Astrocyte of the cerebellum (primary cell): ENCODE results near the gene PLIN3.

Source experiments
- DNase-seq: peaks from one replicate; pipeline ENCODE4 v3.0.0-alpha.2; 2011; ENCODE audit warnings: low read depth
- H3K4me3 ChIP-seq: 2 replicates; pipeline ENCODE4 v1.5.1; 2011; ENCODE audit warnings: mild to moderate bottlenecking, low read depth, low read length, moderate library complexity
- in situ Hi-C: cut with HindIII; loops from 2 replicates; pipeline ENCODE4 v1.10.0; 2017; ENCODE audit warnings: low sequenced_read_pairs
- TF ChIP-seq, protein P1 (sequence below): IDR thresholded peaks from 2 replicates; pipeline ENCODE4 v1.5.1; 2012; ENCODE audit warnings: low read length, low read depth, moderate library complexity, mild to moderate bottlenecking; ENCODE audit errors: missing control alignments

The PLIN3 gene

DNA sequence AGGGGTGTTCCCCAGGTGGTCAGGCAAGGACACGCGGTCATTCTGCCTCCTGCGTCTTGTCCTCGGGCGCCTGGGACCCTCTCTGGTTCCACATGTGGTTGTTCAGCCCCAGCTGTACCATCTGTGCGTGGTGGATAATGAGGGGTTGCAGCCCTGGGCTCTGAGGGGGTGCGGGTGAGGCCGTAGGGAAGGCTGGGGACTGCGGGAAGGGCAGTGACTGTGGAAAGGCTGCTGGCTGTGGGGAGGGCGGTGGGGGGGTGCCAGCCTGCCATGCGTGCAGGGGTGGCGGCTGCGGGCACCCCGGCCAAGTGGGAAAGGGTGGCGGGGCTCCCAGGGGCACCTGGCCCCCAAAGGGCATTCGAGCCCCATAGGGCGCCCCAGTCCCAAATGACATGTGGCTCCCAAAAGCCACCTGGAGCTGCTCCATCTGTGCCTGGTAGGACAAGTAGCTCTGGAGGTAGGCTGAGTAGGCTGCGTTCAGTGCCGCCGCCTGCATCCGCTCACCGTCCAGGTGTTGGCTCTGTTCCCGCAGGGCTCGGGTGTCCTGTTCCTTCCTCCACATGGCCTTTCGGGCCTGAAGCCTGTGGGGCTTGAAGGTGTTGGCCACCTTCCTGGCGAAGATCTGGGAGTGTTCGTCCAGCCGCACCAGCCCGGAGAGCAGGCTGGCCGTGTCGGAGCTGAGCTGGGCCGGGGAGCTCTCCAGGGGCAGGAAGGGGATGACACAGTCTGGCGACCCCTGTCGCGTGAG lies 51.1 kb downstream of the PLIN3 start:
- no peak for DNase-seq
- in situ Hi-C loops: no loop called here
- TF ChIP-seq, protein P1, sequence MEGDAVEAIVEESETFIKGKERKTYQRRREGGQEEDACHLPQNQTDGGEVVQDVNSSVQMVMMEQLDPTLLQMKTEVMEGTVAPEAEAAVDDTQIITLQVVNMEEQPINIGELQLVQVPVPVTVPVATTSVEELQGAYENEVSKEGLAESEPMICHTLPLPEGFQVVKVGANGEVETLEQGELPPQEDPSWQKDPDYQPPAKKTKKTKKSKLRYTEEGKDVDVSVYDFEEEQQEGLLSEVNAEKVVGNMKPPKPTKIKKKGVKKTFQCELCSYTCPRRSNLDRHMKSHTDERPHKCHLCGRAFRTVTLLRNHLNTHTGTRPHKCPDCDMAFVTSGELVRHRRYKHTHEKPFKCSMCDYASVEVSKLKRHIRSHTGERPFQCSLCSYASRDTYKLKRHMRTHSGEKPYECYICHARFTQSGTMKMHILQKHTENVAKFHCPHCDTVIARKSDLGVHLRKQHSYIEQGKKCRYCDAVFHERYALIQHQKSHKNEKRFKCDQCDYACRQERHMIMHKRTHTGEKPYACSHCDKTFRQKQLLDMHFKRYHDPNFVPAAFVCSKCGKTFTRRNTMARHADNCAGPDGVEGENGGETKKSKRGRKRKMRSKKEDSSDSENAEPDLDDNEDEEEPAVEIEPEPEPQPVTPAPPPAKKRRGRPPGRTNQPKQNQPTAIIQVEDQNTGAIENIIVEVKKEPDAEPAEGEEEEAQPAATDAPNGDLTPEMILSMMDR: no peak
- H3K4me3 ChIP-seq: no peak overlapping the region

DNA sequence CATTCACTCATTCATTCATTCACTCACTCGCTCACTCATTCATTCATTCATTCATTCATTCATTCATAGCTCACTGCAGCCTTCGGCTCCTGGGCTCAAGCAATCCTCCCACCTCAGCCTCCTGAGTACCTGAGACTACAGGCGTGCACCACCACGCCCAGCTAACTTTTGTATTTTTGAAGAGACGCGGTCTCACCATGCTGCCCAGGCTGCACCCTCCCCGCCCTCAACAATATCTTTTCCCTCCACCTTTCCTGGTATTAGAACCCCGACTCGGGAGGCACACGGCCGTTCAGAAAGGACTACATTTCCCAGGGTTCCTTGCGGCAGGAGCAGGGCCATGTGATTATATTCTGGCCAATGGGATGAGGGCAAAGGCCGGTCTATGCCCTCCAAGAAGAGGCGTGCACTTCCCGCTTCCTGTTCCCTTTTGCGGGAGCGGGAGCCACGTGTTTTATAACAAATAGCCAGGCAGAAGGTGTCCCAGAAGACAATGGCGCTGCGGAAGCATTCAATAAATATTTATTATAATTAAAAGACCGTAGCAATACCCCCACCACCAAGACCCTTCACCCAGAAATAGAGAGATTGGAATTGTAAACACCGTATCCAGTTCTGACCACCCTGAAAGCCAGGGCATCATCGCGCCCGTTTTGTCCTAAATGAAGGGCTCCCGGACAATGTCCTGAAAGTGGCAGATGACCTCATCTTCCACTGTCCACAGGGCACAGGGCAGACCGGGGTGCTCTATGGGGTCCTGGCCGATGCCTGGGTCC lies 51.9 kb downstream of the PLIN3 start:
- DNase-seq: peak; percentile 82
- TF ChIP-seq, protein P1: no peak
- H3K4me3 ChIP-seq: no peak overlapping the region
- in situ Hi-C loops: no loop called here

GRCh38 chr19:4814625-4815425 lies 52.6 kb downstream of the PLIN3 start:
- no peak overlapping the region for H3K4me3 ChIP-seq
- TF ChIP-seq, protein P1: no peak
- DNase-seq: no peak
- in situ Hi-C loops: no loop called here

DNA sequence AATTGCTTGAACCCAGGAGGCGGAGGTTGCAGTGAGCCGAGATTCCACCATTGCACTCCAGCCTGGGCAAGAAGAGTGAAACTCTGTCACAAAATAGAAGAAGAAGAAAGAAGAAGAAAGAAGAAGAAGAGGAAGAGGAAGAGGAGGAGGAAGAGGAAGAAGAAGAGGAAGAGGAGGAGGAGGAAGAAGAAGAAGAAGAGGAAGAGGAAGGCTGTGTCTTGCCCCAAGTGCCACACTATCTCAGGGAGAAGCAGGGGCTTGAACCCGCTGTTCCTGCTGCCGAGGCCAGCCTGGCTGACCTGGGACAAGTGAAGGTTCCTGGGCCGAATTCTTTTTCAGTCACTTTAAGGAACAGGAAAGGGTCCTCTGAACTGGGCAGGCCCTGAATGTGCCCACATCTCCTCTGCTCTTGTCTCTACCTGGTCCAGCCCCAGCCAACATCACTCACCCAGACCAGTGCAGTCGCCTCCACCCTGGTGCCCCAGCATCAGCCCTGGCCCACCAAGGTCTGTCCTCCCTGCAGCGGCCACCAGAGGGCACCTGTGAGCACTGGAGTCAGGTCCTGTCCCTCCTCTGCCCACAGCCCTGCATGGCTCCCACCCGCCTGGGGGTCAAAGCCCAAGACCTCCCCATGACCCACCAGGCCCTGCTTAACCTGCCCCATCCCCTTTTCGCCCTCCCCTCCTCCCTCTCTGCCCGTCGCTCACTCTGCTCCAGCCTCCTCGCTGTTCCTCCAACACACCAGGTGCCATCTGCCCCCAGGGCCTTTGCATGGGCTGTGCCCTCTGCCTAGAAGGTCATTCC lies 55.9 kb downstream of the PLIN3 start:
- TF ChIP-seq, protein P1: peak; percentile 88
- no peak overlapping the region for H3K4me3 ChIP-seq

DNA sequence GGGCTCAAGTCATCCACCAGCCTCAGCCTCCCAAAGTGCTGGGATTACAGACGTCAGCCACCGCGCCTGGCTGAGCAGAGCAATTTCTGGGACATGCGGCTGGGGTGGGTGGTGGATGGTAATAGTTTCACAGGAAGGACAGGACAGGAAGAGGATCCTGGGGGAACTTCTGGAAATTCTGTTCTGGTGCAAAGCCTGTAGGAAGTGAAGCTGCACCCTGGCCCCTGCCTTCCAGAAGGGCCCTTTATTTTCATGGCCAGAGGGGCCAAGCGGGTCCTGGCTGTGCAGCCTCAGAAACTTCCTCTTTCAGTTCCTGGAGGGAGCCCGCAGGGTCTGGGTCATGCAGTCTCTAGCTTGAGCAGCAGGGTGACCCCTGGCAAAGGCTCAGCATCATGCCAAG lies 60.3 kb downstream of the PLIN3 start:
- in situ Hi-C loops: no loop called here
- DNase-seq: no peak
- no peak overlapping the region for H3K4me3 ChIP-seq
- TF ChIP-seq, protein P1: no peak

More for the DNA sequence above, 55.9 kb downstream of the PLIN3 start:
- in situ Hi-C loops: no loop called here
- no peak for DNase-seq
